Stimulated activated CD4-positive, alpha-beta T cell treated with anti-CD3 and anti-CD28 coated beads, Interleukin-12 subunit alpha, Interleukin-12 subunit beta, amount 100 ng/mL, for 24 hours (primary cell): ENCODE data around the gene HTR2B.
"Not testable (repeated sequence)": the region's sequence is repeated elsewhere in the genome, so short reads cannot be mapped to it uniquely, and the experiment has no call there.

Experiments
- DNase-seq, 2 experiments: peaks; one replicate each; pipeline ENCODE4 v3.0.0-alpha.2; 2020; ENCODE audit warnings: low read depth in 2 of 2

The HTR2B gene

GRCh38 chr2:231093933-231094332 lies 30.9 kb downstream of the HTR2B start:
- DNase-seq: no peak

- DNase-seq: no peak
Observed at GRCh38 chr2:231088754-231089153, 36.1 kb downstream of the HTR2B start.

- no peak for DNase-seq
Observed at GRCh38 chr2:231084565-231084964, 40.3 kb downstream of the HTR2B start.

GRCh38 chr2:231069379-231070054 lies 55.3 kb downstream of the HTR2B start:
- DNase-seq: no peak

GRCh38 chr2:231068525-231069222 lies 56.2 kb downstream of the HTR2B start:
- no peak for DNase-seq

GRCh38 chr2:231067531-231067930 lies 57.3 kb downstream of the HTR2B start:
- DNase-seq: not testable (repeated sequence)

GRCh38 chr2:231065966-231066365 lies 58.9 kb downstream of the HTR2B start:
- no peak for DNase-seq

GRCh38 chr2:231063347-231063746 lies 61.5 kb downstream of the HTR2B start:
- no peak for DNase-seq

- DNase-seq: no peak
Observed at GRCh38 chr2:231062776-231063175, 62.1 kb downstream of the HTR2B start.

GRCh38 chr2:231059756-231060155 lies 65.1 kb downstream of the HTR2B start:
- DNase-seq: no peak

GRCh38 chr2:231058761-231059550 lies 65.9 kb downstream of the HTR2B start:
- DNase-seq: no peak
